ENCODE measurements around the gene PGAM2. TPM values are rescaled to one million over a fixed set of nuclear protein-coding genes. Genes with fewer than 3 reads are reported as not detected.

Gene PGAM2
- total and polyA plus RNA-seq, 2 of the 13 experiments (the other 11 are each of a cell fraction or from before 2014, with no cell fraction given): 0.22 TPM; not detected in 1

- TF ChIP-seq HNF4A (CRISPR knock-in tag; IDR thresholded peaks at IDR 0.05): no peak; the same call in 1 of the 2 replicates
- no peak for TF ChIP-seq NFIC (IDR thresholded peaks at IDR 0.05; ENCODE audit: low read length)
- peak; percentile 89 for TF ChIP-seq ZNF891 (CRISPR knock-in tag; IDR thresholded peaks at IDR 0.05)
- no peak; the same call in 1 of the 2 replicates for TF ChIP-seq ZNF784 (CRISPR knock-in tag; IDR thresholded peaks at IDR 0.05; ENCODE audit: borderline replicate concordance)
- TF ChIP-seq, protein P1, sequence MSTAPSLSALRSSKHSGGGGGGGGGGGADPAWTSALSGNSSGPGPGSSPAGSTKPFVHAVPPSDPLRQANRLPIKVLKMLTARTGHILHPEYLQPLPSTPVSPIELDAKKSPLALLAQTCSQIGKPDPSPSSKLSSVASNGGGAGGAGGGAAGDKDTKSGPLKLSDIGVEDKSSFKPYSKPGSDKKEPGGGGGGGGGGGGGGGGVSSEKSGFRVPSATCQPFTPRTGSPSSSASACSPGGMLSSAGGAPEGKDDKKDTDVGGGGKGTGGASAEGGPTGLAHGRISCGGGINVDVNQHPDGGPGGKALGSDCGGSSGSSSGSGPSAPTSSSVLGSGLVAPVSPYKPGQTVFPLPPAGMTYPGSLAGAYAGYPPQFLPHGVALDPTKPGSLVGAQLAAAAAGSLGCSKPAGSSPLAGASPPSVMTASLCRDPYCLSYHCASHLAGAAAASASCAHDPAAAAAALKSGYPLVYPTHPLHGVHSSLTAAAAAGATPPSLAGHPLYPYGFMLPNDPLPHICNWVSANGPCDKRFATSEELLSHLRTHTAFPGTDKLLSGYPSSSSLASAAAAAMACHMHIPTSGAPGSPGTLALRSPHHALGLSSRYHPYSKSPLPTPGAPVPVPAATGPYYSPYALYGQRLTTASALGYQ (CRISPR knock-in tag; IDR thresholded peaks at IDR 0.05): peak; percentile 72; the same call in 1 of the 2 replicates
- TF ChIP-seq ZNF780A (CRISPR knock-in tag; IDR thresholded peaks at IDR 0.05): no peak
- no peak for TF ChIP-seq ZNF609 (CRISPR knock-in tag; IDR thresholded peaks at IDR 0.05; ENCODE audit: borderline replicate concordance)
- peak; percentile 77 for TF ChIP-seq POGZ (CRISPR knock-in tag; IDR thresholded peaks at IDR 0.05)
- no peak for TF ChIP-seq SIX1 (CRISPR knock-in tag; IDR thresholded peaks at IDR 0.05; ENCODE audit: borderline replicate concordance)
- peak; percentile 88; the same call in 1 of the 2 replicates for TF ChIP-seq ZNF264 (CRISPR knock-in tag; IDR thresholded peaks at IDR 0.05)
- TF ChIP-seq KLF15 (CRISPR knock-in tag; IDR thresholded peaks at IDR 0.05; ENCODE audit: borderline replicate concordance): 0 out of 2 replicates have a peak, but pooled peaks have one; percentile 61
- peak; percentile 75 for TF ChIP-seq SP2 (CRISPR knock-in tag; IDR thresholded peaks at IDR 0.05)
- TF ChIP-seq ZNF644 (CRISPR knock-in tag; IDR thresholded peaks at IDR 0.05; ENCODE audit: low read depth): no peak
- no peak for TF ChIP-seq GZF1 (CRISPR knock-in tag; IDR thresholded peaks at IDR 0.05)
- no peak for TF ChIP-seq RBAK (CRISPR knock-in tag; IDR thresholded peaks at IDR 0.05)
- TF ChIP-seq, protein P2, sequence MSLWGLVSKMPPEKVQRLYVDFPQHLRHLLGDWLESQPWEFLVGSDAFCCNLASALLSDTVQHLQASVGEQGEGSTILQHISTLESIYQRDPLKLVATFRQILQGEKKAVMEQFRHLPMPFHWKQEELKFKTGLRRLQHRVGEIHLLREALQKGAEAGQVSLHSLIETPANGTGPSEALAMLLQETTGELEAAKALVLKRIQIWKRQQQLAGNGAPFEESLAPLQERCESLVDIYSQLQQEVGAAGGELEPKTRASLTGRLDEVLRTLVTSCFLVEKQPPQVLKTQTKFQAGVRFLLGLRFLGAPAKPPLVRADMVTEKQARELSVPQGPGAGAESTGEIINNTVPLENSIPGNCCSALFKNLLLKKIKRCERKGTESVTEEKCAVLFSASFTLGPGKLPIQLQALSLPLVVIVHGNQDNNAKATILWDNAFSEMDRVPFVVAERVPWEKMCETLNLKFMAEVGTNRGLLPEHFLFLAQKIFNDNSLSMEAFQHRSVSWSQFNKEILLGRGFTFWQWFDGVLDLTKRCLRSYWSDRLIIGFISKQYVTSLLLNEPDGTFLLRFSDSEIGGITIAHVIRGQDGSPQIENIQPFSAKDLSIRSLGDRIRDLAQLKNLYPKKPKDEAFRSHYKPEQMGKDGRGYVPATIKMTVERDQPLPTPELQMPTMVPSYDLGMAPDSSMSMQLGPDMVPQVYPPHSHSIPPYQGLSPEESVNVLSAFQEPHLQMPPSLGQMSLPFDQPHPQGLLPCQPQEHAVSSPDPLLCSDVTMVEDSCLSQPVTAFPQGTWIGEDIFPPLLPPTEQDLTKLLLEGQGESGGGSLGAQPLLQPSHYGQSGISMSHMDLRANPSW (CRISPR knock-in tag; IDR thresholded peaks at IDR 0.05; ENCODE audit: borderline replicate concordance): no peak
- no peak for TF ChIP-seq KLF13 (CRISPR knock-in tag; IDR thresholded peaks at IDR 0.05)
Observed at GRCh38 chr7:44044315-44045225, 20.8 kb downstream of the PGAM2 start, which contains the start of gene DBNL (continued).

Measured in HepG2 (cell line).